ENCODE results near the gene MEIS2.

- TF ChIP-seq CTCF (conservative IDR thresholded peaks at IDR 0.05; ENCODE audit: low read length), result no peak
- no peak for TF ChIP-seq EZH2phosphoT487 (IDR thresholded peaks at IDR 0.05; ENCODE audit: borderline replicate concordance)
These were observed 202.5 kb downstream of the MEIS2 start for GRCh38 chr15:36897834-36898233.
